NCI-H187 (cell line): Measurements from ENCODE around the gene TMEM198.

ENCODE experiments used
- DNase-seq, 2 experiments: peaks; one replicate each; lab custom pipeline; 2025; lab: John Stamatoyannopoulos, UW

TMEM198 gene

GRCh38 chr2:219578811-219579613 lies 35.2 kb downstream of the TMEM198 start:
- no peak for DNase-seq

GRCh38 chr2:219581346-219581745 lies 37.5 kb downstream of the TMEM198 start:
- no peak for DNase-seq

GRCh38 chr2:219591091-219591490 lies 47.3 kb downstream of the TMEM198 start:
- no peak for DNase-seq

GRCh38 chr2:219592736-219593135 lies 48.9 kb downstream of the TMEM198 start:
- no peak for DNase-seq

- no peak for DNase-seq
These were observed 49.3 kb downstream of the TMEM198 start for GRCh38 chr2:219593154-219593553.

GRCh38 chr2:219595256-219595655 lies 51.4 kb downstream of the TMEM198 start:
- DNase-seq = no peak

- no peak for DNase-seq
These were observed 53.2 kb downstream of the TMEM198 start for GRCh38 chr2:219596954-219597551.

GRCh38 chr2:219597552-219598307 lies 53.9 kb downstream of the TMEM198 start, which contains the start of gene STK11IP:
Gene STK11IP (plus strand): TSS chr2:219597857. CDS start chr2:219598120, 263 bp downstream.
- peak; percentile 80 to 86 for DNase-seq

GRCh38 chr2:219598308-219599078 lies 54.7 kb downstream of the TMEM198 start:
- DNase-seq = no peak
